Activated CD8-positive, alpha-beta memory T cell treated with anti-CD3 and anti-CD28 coated beads for 24 hours (primary cell): ENCODE data around the gene MUS81.

Experiments
- DNase-seq: peaks from one replicate; pipeline ENCODE4 v3.0.0-alpha.2; 2020

Gene MUS81

DNA sequence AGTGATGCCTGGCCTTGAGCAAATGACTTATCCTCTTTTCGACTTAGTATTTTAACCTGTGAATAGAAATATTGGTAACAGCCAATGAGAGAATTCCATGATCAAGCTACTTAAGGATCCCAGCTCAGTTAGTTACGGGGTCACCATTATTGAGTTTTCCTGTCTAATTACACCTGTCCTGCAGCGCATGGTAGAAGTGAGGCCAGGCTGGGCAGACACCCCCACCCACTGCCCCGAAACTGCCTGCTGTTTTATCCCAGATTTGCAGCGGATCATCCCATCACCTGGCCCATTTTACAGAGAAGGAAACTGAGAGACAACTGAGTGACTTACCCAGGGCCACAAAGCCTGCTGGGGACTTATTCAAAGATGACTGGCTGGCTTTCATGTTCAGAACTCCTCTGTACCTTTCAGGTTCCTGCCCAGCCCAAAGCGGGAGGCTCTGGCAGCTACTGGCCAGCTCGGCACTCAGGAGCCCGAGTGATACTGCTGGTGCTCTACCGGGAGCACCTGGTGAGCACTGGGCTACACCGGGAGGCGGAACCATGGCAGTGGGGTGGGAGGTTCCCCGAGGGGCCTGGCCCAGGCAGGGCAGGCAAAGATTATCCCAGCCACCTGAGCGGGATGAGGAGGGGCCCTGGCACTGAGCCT, 1.4 kb downstream of the MUS81 start:
- no peak for DNase-seq

DNA sequence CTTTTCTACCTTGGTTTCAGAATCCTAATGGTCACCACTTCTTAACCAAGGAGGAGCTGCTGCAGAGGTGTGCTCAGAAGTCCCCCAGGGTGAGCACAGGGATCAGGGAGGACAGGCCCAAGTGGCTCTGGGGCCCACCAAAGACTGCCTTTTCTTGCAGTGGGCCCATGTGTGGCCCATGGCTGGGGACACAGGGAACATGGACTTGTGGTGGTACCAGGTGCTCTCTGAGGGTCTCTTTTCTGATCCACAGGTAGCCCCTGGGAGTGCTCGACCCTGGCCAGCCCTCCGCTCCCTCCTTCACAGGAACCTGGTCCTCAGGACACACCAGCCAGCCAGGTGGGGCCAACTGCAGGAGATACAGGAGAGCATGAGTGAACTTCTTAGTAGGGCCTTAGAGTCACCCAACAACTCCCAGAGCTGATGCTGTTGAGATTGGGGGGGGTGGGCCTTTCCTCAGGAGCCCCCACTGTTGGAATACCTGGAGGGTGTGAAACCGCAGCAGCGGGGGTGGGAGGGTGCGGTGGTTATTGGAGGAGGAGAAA, 2.0 kb downstream of the MUS81 start:
- no peak for DNase-seq

DNA sequence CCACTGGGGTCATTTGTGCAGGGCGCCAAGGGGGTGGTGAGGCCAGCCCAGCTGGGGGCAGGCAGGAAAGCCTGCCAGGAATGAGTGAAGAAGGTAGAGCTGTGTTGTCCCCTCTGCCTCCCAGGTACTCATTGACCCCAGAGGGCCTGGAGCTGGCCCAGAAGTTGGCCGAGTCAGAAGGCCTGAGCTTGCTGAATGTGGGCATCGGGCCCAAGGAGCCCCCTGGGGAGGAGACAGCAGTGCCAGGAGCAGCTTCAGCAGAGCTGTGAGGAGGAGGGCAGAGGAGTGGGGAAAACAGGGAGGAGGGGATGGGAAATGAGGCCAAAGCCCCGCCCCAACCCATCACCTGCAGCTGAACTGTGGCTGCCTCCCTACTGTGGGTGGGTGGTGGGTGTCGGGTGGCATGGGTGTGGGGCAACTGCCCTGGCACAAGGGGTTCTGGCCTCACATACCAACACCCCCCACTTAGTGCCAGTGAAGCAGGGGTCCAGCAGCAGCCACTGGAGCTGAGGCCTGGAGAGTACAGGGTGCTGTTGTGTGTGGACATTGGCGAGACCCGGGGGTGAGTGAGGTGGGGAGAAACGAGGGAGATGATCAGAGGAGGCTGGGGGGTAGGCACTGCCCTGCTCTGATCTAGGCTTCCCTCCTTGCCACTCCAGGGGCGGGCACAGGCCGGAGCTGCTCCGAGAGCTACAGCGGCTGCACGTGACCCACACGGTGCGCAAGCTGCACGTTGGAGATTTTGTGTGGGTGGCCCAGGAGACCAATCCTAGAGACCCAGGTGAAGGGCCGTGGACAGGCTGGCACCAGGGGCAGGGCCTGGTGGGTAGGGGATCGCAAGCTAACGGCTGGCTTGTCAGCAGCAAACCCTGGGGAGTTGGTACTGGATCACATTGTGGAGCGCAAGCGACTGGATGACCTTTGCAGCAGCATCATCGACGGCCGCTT, 3.0 kb downstream of the MUS81 start:
- DNase-seq, result no peak

DNA sequence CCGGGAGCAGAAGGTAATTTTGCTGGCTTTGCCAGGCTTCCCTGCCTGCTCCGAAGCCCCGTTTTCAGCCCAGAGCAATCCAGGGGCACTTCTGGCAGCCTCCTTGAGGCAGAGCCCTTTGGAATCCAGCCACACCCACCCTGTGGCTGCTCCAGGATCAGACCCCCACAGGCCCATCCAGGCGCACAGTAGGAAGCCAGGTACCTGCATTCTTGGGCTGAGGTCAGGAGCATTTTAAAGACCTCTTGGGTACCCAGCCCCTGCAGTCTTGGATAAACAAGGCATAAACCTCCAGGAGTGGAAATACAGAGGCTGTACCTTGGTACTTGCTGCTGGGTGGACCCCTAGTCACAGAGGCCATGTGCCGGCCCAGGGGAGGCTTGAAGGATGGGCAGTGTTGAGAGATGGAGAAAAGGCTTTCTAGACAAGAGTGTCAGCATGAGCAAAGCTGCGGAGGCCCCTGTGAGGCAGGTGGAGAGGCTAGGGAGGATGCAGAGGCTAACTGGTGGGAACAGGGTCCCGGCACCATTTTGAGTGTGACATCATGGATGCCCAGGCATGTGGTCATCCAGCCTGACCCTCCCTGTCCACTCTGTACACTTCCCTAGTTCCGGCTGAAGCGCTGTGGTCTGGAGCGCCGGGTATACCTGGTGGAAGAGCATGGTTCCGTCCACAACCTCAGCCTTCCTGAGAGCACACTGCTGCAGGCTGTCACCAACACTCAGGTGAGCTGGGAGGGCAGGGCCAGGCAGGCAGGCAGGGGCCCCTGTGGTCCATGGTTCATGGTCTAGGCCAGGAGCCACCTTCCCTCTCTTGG, 3.9 kb downstream of the MUS81 start:
- no peak for DNase-seq

DNA sequence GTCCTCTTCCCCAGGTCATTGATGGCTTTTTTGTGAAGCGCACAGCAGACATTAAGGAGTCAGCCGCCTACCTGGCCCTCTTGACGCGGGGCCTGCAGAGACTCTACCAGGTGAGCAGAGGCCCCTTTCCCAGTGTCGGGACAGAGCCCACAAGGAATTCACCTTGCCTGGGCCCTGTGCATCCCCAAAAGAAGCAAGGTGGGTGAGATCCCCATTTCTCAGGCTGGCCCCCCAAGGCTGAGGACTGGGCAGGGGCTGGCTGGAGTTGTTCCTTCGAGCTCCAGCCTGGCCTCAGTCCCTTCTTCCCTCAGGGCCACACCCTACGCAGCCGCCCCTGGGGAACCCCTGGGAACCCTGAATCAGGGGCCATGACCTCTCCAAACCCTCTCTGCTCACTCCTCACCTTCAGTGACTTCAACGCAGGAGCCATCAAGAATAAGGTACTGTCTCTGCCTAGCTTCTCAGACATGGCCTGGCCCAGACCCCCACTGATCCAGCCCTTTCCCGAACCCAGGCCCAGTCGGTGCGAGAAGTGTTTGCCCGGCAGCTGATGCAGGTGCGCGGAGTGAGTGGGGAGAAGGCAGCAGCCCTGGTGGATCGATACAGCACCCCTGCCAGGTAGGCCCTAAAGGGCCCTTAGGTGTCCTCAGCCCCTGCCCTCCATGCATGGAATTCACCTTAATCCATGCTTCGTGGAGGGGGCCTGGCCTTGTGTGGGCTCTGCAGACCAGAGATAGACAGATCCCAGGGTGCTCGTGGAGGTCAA, 4.7 kb downstream of the MUS81 start:
- no peak for DNase-seq

DNA sequence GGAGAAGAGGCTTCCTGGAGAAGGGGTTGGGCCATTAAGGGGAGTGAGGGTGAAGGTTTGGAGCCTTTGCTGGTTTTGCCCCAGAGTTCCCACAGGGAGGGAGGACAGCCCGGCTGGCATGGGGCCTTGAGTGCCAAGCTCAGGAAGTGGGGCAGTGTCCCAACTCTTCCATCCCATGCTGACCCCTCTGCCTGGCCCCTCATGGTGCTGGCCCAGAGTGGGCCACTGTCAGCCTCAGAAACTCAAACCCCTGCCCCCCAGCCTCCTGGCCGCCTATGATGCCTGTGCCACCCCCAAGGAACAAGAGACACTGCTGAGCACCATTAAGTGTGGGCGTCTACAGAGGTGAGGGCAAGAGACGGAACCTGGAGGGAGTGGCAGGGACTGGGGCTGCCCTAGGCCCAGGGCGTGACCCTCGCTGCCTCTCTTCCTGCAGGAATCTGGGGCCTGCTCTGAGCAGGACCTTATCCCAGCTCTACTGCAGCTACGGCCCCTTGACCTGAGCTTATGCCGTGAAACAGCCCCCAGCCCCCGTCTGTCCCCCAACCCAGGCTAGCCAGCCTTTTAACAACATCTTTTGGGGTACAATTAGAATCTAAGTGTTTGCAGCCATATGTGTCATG, 5.4 kb downstream of the MUS81 start:
- DNase-seq, result no peak

DNA sequence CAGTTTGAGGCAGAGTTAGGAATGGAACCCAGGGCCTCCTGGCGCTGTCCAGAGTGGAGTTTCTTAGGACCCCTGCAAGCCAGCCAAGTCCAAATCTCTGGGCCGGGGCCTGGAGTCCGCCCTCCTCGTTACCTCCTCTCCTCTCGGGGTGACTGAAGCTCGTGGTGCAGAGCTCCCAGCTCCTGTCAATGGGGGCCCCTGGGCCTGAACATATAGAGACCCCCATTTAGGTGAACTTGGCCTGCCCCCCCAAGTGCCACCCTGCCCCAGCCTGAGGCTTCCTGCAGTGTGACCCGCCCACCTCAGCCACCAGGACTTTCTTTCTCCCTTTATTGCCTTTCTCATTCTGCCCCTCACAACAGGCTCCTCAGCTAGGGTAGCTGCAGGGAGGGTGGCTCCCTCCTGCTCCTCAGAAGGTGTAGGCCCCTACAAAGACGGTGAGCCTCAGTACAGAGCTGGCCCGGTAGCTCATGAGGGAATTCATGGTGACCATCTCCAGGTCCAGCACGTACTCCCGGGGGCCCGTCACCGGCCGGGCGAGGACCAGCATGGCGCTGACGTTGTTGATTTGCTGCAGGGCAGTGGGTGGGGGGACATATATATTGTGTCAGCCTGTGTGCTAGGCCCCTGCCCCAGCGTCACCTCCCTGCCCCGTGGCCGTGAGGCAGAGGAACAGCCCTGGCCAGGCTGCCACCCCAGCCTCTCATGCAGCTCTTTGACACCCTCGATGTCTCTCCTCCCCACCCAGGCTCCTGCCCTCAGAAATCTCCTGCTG, 6.5 kb downstream of the MUS81 start:
- no peak for DNase-seq

DNA sequence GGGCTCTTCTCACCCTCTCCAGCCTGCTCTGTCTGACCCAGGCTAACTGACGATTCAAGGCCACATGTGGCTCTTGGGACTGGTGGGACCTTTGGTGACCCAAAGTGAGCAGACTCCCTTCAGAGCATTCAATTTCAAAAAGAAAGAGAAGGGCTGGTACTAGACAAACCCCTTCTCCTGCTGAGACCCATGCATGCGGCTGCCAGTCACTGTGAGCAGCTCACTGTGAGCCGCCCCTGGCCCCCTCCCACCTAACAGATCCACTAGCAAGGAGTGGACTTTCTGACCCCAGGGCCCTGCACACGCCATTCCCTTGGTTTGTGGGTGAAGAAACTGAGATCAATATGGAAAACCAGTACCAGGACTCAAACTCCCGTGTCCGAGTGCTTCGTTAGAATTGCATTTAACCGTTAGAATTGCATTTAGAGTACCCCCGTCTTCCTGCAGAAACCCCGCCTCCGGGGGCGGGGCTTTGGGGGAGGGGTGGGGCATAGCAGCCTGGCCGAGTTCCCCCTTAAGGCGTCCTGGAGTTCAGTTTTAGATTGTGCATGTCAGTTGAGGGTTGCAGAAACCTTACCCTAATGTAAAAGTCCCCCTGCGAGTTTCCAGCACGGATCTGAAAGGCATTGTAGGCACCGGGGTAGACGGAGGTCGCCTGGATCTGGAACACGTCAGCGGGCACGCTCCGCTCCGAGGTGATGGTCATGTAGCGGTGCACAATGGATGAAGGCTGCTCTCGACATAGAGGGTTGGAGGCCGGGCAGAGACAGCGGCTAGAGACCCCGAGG, 7.2 kb downstream of the MUS81 start:
- DNase-seq, result no peak

DNA sequence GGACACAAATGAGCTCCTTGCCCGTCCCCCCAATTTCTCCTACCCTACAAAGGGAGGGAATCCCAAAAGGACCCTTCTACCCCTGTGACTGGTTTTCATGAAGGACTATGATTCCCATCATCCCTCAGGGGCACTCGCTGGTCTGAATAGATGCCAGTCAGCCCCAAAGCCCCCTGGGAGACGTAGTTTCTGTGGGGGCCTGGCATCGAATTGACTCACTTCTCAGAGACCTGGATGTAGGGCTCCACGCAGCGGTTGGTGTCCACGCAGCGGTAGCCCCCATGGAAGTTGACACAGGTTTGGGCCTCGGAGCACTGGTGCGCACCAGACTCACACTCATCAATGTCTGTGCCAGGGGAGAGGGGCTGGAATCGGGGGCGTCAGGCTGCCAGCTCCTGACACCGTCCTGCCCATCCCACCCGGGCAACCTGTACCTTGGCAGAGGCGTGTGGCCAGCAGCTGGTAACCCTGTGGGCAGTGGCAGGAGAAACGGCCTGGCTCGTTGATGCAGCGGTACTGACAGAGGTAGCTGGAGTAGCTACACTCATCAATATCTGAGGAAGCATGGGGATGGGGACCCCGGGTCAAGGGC, 7.9 kb downstream of the MUS81 start:
- no peak for DNase-seq

DNA sequence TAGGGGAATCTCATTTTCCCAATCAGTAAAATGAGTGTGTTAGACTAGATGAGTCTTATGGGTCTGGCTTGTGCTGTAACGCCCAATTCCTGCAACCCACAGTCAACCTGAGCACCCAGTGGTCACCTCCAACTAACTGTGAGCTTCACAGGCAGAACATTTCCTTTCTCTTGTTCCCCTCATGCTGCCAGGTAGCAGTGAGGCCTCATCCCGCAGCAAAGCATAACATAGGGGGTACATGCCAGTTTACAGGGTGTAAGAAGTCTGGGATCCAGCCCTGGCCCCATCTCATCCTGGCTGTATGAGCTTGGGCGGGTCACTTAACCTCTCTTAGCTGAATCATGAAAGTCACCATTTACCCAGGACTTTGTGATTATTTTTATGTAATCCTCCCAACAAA, 8.7 kb downstream of the MUS81 start:
- no peak for DNase-seq

DNA sequence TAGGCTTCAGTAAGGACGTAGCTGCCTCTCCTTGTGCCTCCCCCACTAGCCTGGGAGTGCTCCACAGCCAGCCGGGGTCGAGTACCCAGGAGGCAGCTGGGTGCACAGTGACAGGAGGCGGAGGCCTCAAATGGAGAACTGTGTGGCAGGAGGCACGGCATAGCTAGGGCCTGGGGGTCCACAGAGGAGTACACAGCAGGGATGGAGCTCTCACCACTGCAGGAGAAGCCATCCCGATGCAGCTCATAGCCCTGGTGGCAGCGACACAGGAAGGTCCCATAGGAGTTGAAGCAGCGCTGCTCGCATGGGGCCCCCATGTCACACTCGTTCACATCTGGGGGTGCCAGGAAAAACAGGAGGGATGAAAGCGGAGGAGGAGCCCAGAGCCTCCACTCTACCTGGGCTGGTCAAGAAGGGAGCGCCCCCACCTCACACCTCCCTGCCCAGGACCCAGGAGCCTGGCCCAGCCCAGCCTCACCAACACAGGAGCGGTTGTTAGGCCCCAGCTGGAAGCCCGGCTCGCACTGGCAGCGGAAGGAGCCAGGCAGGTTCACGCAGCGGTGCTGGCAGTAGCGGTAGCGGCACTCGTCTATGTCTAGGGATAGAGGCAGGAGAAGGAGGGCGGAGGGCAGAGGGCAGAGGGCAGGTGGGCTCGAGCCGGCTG, 9.5 kb downstream of the MUS81 start:
- no peak for DNase-seq

DNA sequence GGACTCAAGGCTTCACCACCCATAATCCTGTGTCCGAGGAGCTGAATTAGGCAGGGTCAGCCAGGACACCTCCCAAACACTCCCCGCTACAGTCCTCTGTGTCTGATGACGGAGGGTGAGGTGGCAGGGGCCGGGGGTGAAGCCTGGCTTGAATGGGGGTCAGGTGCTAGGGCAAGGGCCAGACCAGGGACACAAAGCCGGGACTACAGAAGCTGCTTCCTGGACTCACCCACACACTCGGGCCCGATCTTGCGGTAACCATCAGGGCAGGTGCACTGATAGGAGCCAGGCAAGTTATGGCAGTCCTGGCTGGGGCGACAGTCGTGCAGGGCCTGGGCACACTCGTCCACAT, 10.1 kb downstream of the MUS81 start:
- no peak for DNase-seq

DNA sequence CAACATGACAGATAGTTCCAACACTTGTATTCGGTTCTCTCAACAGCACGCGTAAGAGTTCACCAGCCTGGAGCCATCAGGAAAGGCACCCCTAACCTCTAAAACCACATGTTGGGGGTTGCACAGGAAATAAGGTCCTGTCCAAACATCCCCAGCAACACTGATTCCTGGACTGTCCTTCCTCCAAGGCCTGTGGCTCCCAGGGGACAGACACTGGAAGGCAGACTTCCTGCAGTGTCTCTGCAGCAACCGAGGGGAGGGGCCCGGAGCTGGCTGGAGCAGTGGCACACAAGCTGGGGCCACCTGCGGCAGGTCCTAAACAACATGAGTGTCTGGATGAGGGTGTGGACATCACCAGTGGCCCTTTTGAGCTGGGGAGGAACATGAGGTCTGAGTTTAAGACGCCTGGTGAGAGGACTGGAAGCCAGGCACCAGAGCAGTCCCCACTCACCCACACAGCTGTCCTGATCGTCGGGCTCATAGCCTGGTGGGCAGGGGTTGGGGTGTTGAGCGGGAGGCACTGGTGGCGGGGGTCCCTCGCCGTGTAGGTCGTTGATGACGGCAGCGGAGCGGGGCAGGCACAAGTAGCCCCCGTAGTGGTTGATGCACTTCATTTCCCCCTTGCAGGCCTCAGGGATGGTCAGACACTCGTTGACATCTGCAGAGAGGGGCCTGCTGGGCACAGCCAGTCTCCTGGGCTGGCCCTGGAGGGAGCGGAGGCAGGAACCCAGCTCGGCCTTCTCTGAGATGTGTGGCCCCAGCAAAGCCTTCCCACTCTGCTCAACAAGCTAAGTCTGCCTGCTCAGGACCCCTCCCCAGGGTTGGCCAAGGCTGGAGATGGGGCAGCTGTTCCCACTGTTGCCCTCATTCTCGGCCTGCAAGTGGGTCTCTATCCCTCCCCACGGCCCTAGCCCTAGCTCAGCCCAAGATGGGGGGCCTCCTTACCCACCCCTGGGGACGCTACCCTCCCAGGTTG, 10.8 kb downstream of the MUS81 start:
- DNase-seq, result no peak

DNA sequence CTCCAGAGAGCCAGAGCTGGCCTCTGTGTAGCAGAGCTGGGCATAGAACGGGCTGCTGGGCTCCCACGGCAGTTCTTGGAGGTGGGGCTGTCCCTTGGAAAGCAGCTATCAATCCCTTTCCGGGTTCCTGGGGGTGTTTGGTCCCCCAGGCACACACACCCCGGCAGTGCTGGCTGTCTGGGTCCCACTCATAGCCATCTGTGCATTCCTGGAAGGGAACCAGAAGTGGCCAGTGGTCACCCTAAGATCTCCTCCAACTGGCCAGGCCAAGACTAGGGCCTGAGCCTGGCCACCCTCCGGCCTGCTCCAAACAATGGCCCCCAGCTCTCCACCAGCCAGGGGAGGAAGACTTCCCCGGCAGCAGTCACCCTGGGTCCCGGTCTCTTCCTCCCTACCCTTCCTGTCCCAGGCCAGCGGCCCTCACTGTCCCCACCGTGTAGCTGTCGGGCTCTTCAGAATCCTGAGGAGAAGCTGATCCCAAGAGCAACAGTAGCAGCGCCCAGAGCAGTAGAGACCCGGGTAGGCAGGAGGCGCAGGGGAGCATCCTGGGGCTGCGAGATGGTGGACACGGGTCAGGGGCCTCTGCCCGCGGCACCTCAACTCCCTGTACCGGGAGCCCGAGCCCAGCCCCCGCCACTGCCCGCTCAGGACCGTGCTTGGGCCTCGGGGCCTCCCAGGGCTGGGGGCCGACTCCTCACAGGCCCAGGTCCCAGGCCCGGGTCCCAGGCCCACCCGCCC, 11.7 kb downstream of the MUS81 start:
- DNase-seq, result no peak

DNA sequence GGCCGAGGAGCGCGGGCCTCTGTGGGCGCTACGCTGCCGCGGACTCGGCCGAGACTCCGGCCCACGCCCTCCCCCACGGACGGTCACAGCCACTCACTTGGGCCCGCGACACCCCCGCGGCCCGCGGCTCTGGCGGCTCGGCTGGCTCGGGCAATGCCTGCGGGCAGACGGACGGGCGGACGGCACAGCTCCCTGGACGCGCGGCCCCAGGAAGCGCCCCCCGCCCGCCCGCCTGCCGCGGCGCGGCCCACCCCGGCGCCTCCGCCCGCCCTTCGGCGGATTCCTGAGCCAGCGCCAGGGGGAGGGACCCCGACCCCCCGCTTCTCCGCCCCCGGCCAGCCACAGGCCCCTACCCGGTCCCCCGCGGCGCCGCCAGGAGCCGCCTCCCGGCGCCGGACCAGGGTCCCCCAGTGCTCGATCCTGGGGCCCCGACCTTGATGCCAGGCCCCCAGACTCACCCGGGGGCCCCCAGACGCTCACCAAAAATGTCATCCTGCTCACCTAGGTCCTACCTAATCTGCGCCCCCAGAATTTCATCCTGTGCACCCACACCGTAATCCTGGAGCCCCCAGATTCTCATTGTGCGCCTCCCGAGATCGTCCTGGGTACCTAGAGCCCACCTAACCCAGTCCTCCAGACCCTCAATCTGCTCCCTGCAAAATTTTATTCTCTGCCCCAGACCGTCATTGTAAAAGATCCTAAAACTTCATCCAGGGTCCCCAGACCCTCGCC, 12.5 kb downstream of the MUS81 start, which contains the start of gene EFEMP2:
EFEMP2 (minus strand) TSS at position 215 of the 732 bp plus-strand sequence. CDS start 446 bp downstream, outside the sequence.
- DNase-seq, result no peak
